Measurements from ENCODE around the gene TCF12. TPM values are rescaled to one million over a fixed set of nuclear protein-coding genes. Genes with fewer than 3 reads are reported as not detected.

Gene TCF12
- total and polyA plus RNA-seq, 2 of the 8 experiments (the other 6 are each of a cell fraction or from before 2014, with no cell fraction given): 85.8 to 101 TPM

DNA sequence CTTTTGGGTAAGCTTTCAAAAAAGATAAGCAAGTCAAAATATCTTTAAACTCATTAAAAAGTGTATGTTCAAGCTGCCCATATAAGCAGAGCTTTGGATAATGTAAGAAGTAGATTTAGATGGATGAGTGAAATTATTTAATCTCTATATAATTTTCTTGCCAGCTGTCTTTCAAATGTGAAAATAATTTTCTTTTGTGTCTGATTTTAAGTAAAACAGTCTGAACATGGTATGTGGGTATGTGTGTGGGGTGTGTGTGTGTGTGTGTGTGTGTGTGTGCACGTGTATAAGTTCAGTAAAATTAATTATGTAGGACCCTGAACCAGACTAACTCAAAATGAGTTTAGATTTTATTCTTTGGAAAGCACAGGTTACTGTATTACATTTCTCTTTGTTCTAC is 302.7 kb downstream of the TCF12 start:
- H3K27me3 ChIP-seq (replicated peaks in 1 of 4; ENCODE audit: control insufficient read depth in 3 of 4, extremely low read depth in 1 of 4, insufficient read depth in 3 of 4, low read length in 3 of 4): no peaks in the 10 kb centered on the region
- no peak overlapping the region for H3K27ac ChIP-seq (ENCODE audit: low read depth, low read length)
- no peak overlapping the region for H4K91ac ChIP-seq (replicated peaks; ENCODE audit: insufficient read length, low read length)
- H2BK5ac ChIP-seq (ENCODE audit: low read depth, low read length): no peak overlapping the region
- H2AK5ac ChIP-seq (ENCODE audit: low read depth, low read length): no peak overlapping the region
- WGBS, 2 experiments (ENCODE audit: extremely low coverage in 1 of 2, insufficient coverage in 1 of 2, insufficient read length in 1 of 2, insufficient replicate concordance in 2 of 2, low coverage in 1 of 2, low lambda C conversion rate in 2 of 2, missing lambda C conversion rate in 1 of 2): 33% methylated on average over 1 of the region's 1 CpG; no CpG with 5 or more reads in 1 of the 2 experiments
- H2AFZ ChIP-seq (ENCODE audit: low read length): no peak overlapping the region
- no peak overlapping the region for H3K18ac ChIP-seq (ENCODE audit: extremely low read depth, low read length)
- H3K4me1 ChIP-seq (replicated peaks in 1 of 4; ENCODE audit: control insufficient read depth in 3 of 4, insufficient read depth in 4 of 4, low read length in 3 of 4): peaks cover 0 to 7% (median 1%) of the 10 kb centered on the region in 4 experiments; a peak in 2 of 7 replicates
- no peaks in the 10 kb centered on the region; the same call in 1 of the 2 replicates for H3K23me2 ChIP-seq (ENCODE audit: low read depth, low read length)
- no peaks in the 10 kb centered on the region for H3K9me3 ChIP-seq (ENCODE audit: insufficient read depth in 2 of 2, low read depth in 1 of 2, low read length in 1 of 2)
- no peak overlapping the region for H4K5ac ChIP-seq (ENCODE audit: insufficient read length, low read depth, low read length)
- H3K36me3 ChIP-seq (ENCODE audit: control insufficient read depth in 2 of 4, insufficient read depth in 4 of 4, low read length in 3 of 4): no peaks in the 10 kb centered on the region
- TF ChIP-seq, protein P1, sequence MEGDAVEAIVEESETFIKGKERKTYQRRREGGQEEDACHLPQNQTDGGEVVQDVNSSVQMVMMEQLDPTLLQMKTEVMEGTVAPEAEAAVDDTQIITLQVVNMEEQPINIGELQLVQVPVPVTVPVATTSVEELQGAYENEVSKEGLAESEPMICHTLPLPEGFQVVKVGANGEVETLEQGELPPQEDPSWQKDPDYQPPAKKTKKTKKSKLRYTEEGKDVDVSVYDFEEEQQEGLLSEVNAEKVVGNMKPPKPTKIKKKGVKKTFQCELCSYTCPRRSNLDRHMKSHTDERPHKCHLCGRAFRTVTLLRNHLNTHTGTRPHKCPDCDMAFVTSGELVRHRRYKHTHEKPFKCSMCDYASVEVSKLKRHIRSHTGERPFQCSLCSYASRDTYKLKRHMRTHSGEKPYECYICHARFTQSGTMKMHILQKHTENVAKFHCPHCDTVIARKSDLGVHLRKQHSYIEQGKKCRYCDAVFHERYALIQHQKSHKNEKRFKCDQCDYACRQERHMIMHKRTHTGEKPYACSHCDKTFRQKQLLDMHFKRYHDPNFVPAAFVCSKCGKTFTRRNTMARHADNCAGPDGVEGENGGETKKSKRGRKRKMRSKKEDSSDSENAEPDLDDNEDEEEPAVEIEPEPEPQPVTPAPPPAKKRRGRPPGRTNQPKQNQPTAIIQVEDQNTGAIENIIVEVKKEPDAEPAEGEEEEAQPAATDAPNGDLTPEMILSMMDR (IDR thresholded peaks at IDR 0.05; ENCODE audit: control extremely low read depth in 1 of 3, insufficient read depth in 1 of 3, low read depth in 1 of 3, low read length in 3 of 3): no peak
- TF ChIP-seq KDM1A (IDR thresholded peaks at IDR 0.05; ENCODE audit: borderline replicate concordance, low read length) (no peak), TBP (IDR thresholded peaks at IDR 0.05; ENCODE audit: low read depth, low read length) (no peak), CBX5 (IDR thresholded peaks at IDR 0.05; ENCODE audit: low read depth, low read length) (no peak), CHD2 (IDR thresholded peaks at IDR 0.05; ENCODE audit: low read length) (no peak), SAP30 (IDR thresholded peaks at IDR 0.05; ENCODE audit: insufficient read depth, insufficient replicate concordance, low read length) (no peak), EGR1 (IDR thresholded peaks at IDR 0.05; ENCODE audit: borderline replicate concordance, low read depth, low read length) (no peak), GTF2F1 (IDR thresholded peaks at IDR 0.05; ENCODE audit: borderline replicate concordance, low read depth, low read length) (no peak), YY1 (IDR thresholded peaks at IDR 0.05; ENCODE audit: low read depth, low read length) (no peak), EZH2 (IDR thresholded peaks at IDR 0.05; ENCODE audit: low read depth, low read length, severe bottlenecking) (no peak), CEBPB (IDR thresholded peaks at IDR 0.05; ENCODE audit: low read depth, low read length) (no peak)
- FAIRE-seq: no peak
- no peak overlapping the region for H3K23ac ChIP-seq (ENCODE audit: insufficient read length)
- no peak overlapping the region for H2BK120ac ChIP-seq (replicated peaks; ENCODE audit: low read depth, low read length)
- H3K79me2 ChIP-seq (ENCODE audit: control insufficient read depth in 1 of 2, insufficient read depth in 2 of 2, low read length in 2 of 2): peaks cover 0 to 80% of the 10 kb centered on the region in 2 experiments; a peak in 2 of 4 replicates
- H3K56ac ChIP-seq (replicated peaks; ENCODE audit: insufficient read length, low read depth, low read length): no peak overlapping the region
- no peak overlapping the region for H2BK15ac ChIP-seq (ENCODE audit: low read length)
- H3K79me1 ChIP-seq (ENCODE audit: low read depth, low read length): no peaks in the 10 kb centered on the region
- H2BK20ac ChIP-seq (ENCODE audit: low read length): no peak overlapping the region
- H3K4ac ChIP-seq (replicated peaks; ENCODE audit: insufficient read length, low read depth, low read length): no peak overlapping the region
- ChIA-PET CTCF (ENCODE audit: partially characterized antibody) (interaction anchor here (0.6 to 1.2 kb wide), 2 partner anchors 12 to 45 kb away, joined by 3 to 7 read pairs; no protein-coding TSS in a partner anchor), POLR2A (ENCODE audit: partially characterized antibody) (interaction anchor here (0.8 to 1.2 kb wide), 2 partner anchors 11 to 730 kb away, joined by 3 read pairs; no protein-coding TSS in a partner anchor)
- no peaks in the 10 kb centered on the region for H4K20me1 ChIP-seq (replicated peaks in 1 of 2; ENCODE audit: control insufficient read depth in 1 of 2, insufficient read depth in 2 of 2, low read length in 2 of 2)
- H4K8ac ChIP-seq (ENCODE audit: extremely low read depth, insufficient read depth, low read length): no peak overlapping the region
- no peak overlapping the region for H2BK12ac ChIP-seq (ENCODE audit: low read depth, low read length)
- H3K14ac ChIP-seq (ENCODE audit: insufficient read length): no peak overlapping the region
- peak overlapping the region; percentile 26 to 29; a peak in 3 of 4 replicates for H3K4me2 ChIP-seq (ENCODE audit: insufficient read depth in 1 of 2, low read depth in 2 of 2, low read length in 2 of 2)
- no peak for DNase-seq (ENCODE audit: low read depth in 1 of 2, low spot score in 2 of 2)
- peak overlapping the region in 2 of 4 experiments; percentile 7 to 61; a peak in 3 of 8 replicates for H3K4me3 ChIP-seq (ENCODE audit: extremely low read depth in 1 of 4, insufficient read depth in 2 of 4, low read depth in 3 of 4, low read length in 4 of 4)
- no peak overlapping the region for H3K9ac ChIP-seq (replicated peaks in 1 of 4; ENCODE audit: extremely low read depth in 1 of 4, low read depth in 3 of 4, low read length in 3 of 4)
